Measurements from ENCODE around the gene DES. TPM values are rescaled to one million over a fixed set of nuclear protein-coding genes. Genes with fewer than 3 reads are reported as not detected.

DES gene
- total and polyA plus RNA-seq, 2 donors (not counting 1 experiment from before 2014, with no cell fraction given) = not detected

DNA sequence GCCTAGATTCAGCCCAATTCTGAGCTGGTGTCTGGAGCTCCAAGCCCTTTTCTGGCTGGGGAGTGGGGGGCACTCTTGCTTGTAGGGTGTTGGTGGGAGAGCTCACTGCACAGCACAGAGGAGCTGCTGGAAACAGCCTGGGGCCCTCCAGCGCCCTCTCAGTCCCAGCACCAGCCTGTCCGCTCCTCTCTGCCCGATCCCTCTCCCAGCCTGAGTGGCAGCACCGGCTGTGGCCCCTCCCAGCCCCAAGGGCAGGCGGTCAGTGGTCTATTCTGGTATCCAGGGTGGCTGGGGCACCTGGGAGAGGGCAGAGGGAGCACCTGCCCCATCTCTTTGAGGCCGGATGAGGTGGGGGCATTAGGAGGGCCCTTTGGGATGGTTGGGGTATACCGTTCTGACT, 13.2 kb upstream of the DES start:
- intact Hi-C loops (cut with micrococcal nuclease) = loop anchor here (5.0 kb wide), 2 partner anchors 237 to 292 kb away; no protein-coding TSS in a partner anchor
- CTCF ChIA-PET = interaction anchor here (1.1 to 4.4 kb wide), 5 partner anchors 8 to 155 kb away, joined by 3 to 97 read pairs (median 4); no protein-coding TSS in a partner anchor
- WGBS (ENCODE audit: insufficient coverage) = 76% methylated on average over 7 of the region's 7 CpGs
- Histone ChIP-seq H3K79me2 (ENCODE audit: control insufficient read depth, insufficient read depth, low read length) (no peaks in the 10 kb centered on the region), H2AFZ (ENCODE audit: insufficient read depth, low read depth, low read length, poor library complexity, severe bottlenecking) (no peak overlapping the region), H3K36me3 (replicated peaks in 1 of 2; ENCODE audit: control extremely low read depth in 1 of 2, control insufficient read depth in 1 of 2, extremely low read depth in 1 of 2, insufficient read depth in 2 of 2, low read length in 1 of 2) (no peaks in the 10 kb centered on the region), H3K4me3 (ENCODE audit: control extremely low read depth in 1 of 5, extremely low read depth in 1 of 5, insufficient read depth in 1 of 5, low read depth in 2 of 5, low read length in 4 of 5) (no peak overlapping the region), H3K9ac (ENCODE audit: low read length) (no peak overlapping the region), H3K4me2 (replicated peaks; ENCODE audit: low read depth, low read length, poor library complexity, severe bottlenecking) (no peak overlapping the region), H3K4me1 (ENCODE audit: control insufficient read depth in 2 of 2, insufficient read depth in 2 of 2, low read length in 2 of 2) (no peaks in the 10 kb centered on the region), H3K27ac (ENCODE audit: low read length in 2 of 2) (no peak overlapping the region), H3K27me3 (replicated peaks in 1 of 4; ENCODE audit: control extremely low read depth in 1 of 4, control insufficient read depth in 3 of 4, insufficient read depth in 4 of 4, low read length in 3 of 4) (peaks cover 0 to 21% (median 0%) of the 10 kb centered on the region in 4 experiments), H4K20me1 (ENCODE audit: control insufficient read depth, insufficient read depth, low read length, poor library complexity, severe bottlenecking) (no peaks in the 10 kb centered on the region), H3K9me3 (ENCODE audit: control extremely low read depth in 1 of 3, control insufficient read depth in 2 of 3, insufficient read depth in 1 of 3, low read length in 2 of 3) (no peaks in the 10 kb centered on the region)
- Mint-ChIP-seq H3K4me3 (no peak overlapping the region), H3K27me3 (peaks cover 36% of the 10 kb centered on the region), H3K27ac (no peak overlapping the region), H3K9me3 (ENCODE audit: insufficient read depth) (no peaks in the 10 kb centered on the region), H3K4me1 (no peaks in the 10 kb centered on the region)
- DNase-seq = no peak
- POLR2A ChIA-PET = no interaction called here
- ATAC-seq (ENCODE audit: low read depth) = no peak
- TF ChIP-seq, protein P1, sequence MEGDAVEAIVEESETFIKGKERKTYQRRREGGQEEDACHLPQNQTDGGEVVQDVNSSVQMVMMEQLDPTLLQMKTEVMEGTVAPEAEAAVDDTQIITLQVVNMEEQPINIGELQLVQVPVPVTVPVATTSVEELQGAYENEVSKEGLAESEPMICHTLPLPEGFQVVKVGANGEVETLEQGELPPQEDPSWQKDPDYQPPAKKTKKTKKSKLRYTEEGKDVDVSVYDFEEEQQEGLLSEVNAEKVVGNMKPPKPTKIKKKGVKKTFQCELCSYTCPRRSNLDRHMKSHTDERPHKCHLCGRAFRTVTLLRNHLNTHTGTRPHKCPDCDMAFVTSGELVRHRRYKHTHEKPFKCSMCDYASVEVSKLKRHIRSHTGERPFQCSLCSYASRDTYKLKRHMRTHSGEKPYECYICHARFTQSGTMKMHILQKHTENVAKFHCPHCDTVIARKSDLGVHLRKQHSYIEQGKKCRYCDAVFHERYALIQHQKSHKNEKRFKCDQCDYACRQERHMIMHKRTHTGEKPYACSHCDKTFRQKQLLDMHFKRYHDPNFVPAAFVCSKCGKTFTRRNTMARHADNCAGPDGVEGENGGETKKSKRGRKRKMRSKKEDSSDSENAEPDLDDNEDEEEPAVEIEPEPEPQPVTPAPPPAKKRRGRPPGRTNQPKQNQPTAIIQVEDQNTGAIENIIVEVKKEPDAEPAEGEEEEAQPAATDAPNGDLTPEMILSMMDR (IDR thresholded peaks at IDR 0.05) = no peak
- no peak for TF ChIP-seq EZH2 (IDR thresholded peaks at IDR 0.05; ENCODE audit: borderline replicate concordance, insufficient read depth, low read depth, low read length, poor library complexity, severe bottlenecking)

DNA sequence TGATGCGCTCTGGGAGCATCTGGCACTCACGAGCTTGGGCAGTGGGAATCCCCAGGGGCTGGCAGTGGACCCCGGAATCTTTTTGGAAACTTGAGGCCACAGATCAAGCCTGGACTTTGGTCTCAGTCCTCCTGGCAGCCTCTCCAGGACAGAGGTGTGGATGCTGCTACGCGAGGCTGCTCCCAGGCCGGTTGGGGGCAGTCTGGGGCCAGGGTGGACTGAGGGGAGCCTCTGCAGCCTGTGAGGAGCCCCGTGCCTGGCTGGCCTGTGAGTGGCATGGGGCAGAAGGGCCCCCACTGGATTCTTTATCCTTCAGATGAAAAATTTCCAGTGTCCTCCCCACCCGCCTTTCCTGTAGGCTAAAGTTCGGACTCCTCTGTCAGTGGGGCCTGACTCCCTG, 12.7 kb upstream of the DES start:
- Histone ChIP-seq H3K4me2 (replicated peaks; ENCODE audit: low read depth, low read length, poor library complexity, severe bottlenecking) (no peak overlapping the region), H3K4me1 (ENCODE audit: control insufficient read depth in 2 of 2, insufficient read depth in 2 of 2, low read length in 2 of 2) (no peaks in the 10 kb centered on the region), H3K9ac (ENCODE audit: low read length) (no peak overlapping the region), H3K9me3 (ENCODE audit: control extremely low read depth in 1 of 3, control insufficient read depth in 2 of 3, insufficient read depth in 1 of 3, low read length in 2 of 3) (no peaks in the 10 kb centered on the region), H3K4me3 (ENCODE audit: control extremely low read depth in 1 of 5, extremely low read depth in 1 of 5, insufficient read depth in 1 of 5, low read depth in 2 of 5, low read length in 4 of 5) (no peak overlapping the region), H4K20me1 (ENCODE audit: control insufficient read depth, insufficient read depth, low read length, poor library complexity, severe bottlenecking) (no peaks in the 10 kb centered on the region), H3K36me3 (replicated peaks in 1 of 2; ENCODE audit: control extremely low read depth in 1 of 2, control insufficient read depth in 1 of 2, extremely low read depth in 1 of 2, insufficient read depth in 2 of 2, low read length in 1 of 2) (no peaks in the 10 kb centered on the region), H3K27ac (ENCODE audit: low read length in 2 of 2) (no peak overlapping the region), H3K27me3 (replicated peaks in 1 of 4; ENCODE audit: control extremely low read depth in 1 of 4, control insufficient read depth in 3 of 4, insufficient read depth in 4 of 4, low read length in 3 of 4) (peaks cover 0 to 16% (median 0%) of the 10 kb centered on the region in 4 experiments), H2AFZ (ENCODE audit: insufficient read depth, low read depth, low read length, poor library complexity, severe bottlenecking) (no peak overlapping the region), H3K79me2 (ENCODE audit: control insufficient read depth, insufficient read depth, low read length) (no peaks in the 10 kb centered on the region)
- DNase-seq (no peak), ATAC-seq (ENCODE audit: low read depth) (no peak)
- intact Hi-C loops (cut with micrococcal nuclease) = no loop called here
- Mint-ChIP-seq H3K27me3 (peaks cover 32% of the 10 kb centered on the region), H3K27ac (no peak overlapping the region), H3K4me3 (no peak overlapping the region), H3K9me3 (ENCODE audit: insufficient read depth) (no peaks in the 10 kb centered on the region), H3K4me1 (no peaks in the 10 kb centered on the region)
- 71% methylated on average over 8 of the region's 9 CpGs for WGBS (ENCODE audit: insufficient coverage)
- POLR2A ChIA-PET = no interaction called here
- CTCF ChIA-PET = interaction anchor here (0.6 to 4.4 kb wide), 3 partner anchors 120 to 727 kb away, joined by 3 to 97 read pairs (median 3); no protein-coding TSS in a partner anchor
- TF ChIP-seq, protein P1 (IDR thresholded peaks at IDR 0.05) = no peak
- no peak for TF ChIP-seq EZH2 (IDR thresholded peaks at IDR 0.05; ENCODE audit: borderline replicate concordance, insufficient read depth, low read depth, low read length, poor library complexity, severe bottlenecking)
